Spleen (tissue), 11 donors: Measurements from ENCODE around the gene PDIA6. TPM values are rescaled to one million over a fixed set of nuclear protein-coding genes. Genes with fewer than 3 reads are reported as not detected.

Experiments used
- DNase-seq: peaks from one replicate; pipeline ENCODE4 v3.0.0-alpha.2; 2020
- H3K27ac ChIP-seq, 8 donors: fragments of 200-600 bp; sonication (generic) in 7 of 8; 1 replicate in 4 of 8; 2 replicates in 4 of 8; pipeline versions ENCODE4 v1.5.0 to v1.8.0; 2016 to 2021; ENCODE audit warnings: inconsistent platforms in 4 of 8, mild to moderate bottlenecking in 4 of 8, moderate library complexity in 1 of 8
- H3K27me3 ChIP-seq, 7 donors: fragments of 200-600 bp; sonication (generic) in 6 of 7; replicated peaks in 1 of 7; 1 replicate in 4 of 7; 2 replicates in 3 of 7; pipeline versions ENCODE4 v1.5.0 to v1.8.0; 2016 to 2021; ENCODE audit warnings: inconsistent platforms in 3 of 7, mild to moderate bottlenecking in 1 of 7
- H3K36me3 ChIP-seq, 6 donors: fragments of 200-600 bp; sonication (generic) in 5 of 6; 1 replicate in 4 of 6; 2 replicates in 2 of 6; pipeline versions ENCODE4 v1.5.0 to v1.8.0; 2016 to 2021; ENCODE audit warnings: inconsistent platforms in 2 of 6
- H3K4me1 ChIP-seq, 6 donors: fragments of 200-600 bp; sonication (generic) in 5 of 6; 1 replicate in 3 of 6; 2 replicates in 3 of 6; pipeline versions ENCODE4 v1.5.0 to v1.8.0; 2016 to 2021; ENCODE audit warnings: inconsistent platforms in 3 of 6
- H3K4me3 ChIP-seq, 8 donors: fragments of 200-600 bp; sonication (generic) in 7 of 8; 1 replicate in 4 of 8; 2 replicates in 4 of 8; pipeline versions ENCODE4 v1.5.0 to v1.8.0; 2016 to 2021; ENCODE audit warnings: inconsistent platforms in 4 of 8, mild to moderate bottlenecking in 4 of 8, moderate library complexity in 2 of 8
- H3K9me3 ChIP-seq, 8 donors: fragments of 200-600 bp; sonication (generic) in 7 of 8; 1 replicate in 4 of 8; 2 replicates in 4 of 8; pipeline versions ENCODE4 v1.5.0 to v1.8.0; 2016 to 2021; ENCODE audit warnings: inconsistent platforms in 4 of 8
- POLR2A ChIP-seq, 3 donors: fragments of 450-650 bp; IDR thresholded peaks; one replicate each; pipeline ENCODE4 v1.5.1; 2017; ENCODE audit warnings: antibody characterized with exemption in 3 of 3, mild to moderate bottlenecking in 1 of 3
- POLR2AphosphoS5 ChIP-seq, 3 donors: sonication (generic); formaldehyde crosslinking; IDR thresholded peaks; one replicate each; pipeline ENCODE4 v1.5.1; 2017; ENCODE audit warnings: antibody characterized with exemption in 3 of 3
- WGBS, 5 donors: extraction: QIAGEN DNeasy Blood & Tissue Kit in 3 of 5; methylation state at CpG; one replicate each; pipeline versions ENCODE4 v1.1.5 to v1.1.7; 2013 to 2018; 5-methylcytosine and 5-hydroxymethylcytosine counted together
- intact Hi-C: fragments of 100-400 bp; cut with DNase I; formaldehyde crosslinking; loops from one replicate; pipeline ENCODE4 v1.15.0; 2023; ENCODE audit warnings: low total_unique reads
- polyA plus RNA-seq, 3 donors: library from polyadenylated mRNA; stranded (reverse); fragments of 200-250 nt; gene quantifications; one replicate each; pipeline ENCODE4 v1.2.1, GENCODE V29; 2013
- total RNA-seq, 7 donors: library from RNA; depleted of rRNA in 3 of 7; stranded (reverse); fragments of >200 nt in 3 of 7; fragmentation: NEBNext Ultra II Directional in 4 of 7; extraction: Animal tissue kit (Norgen Biotek cat#: 25700) in 4 of 7; gene quantifications; one replicate each; pipeline versions ENCODE4 v1.1.0 to v1.2.1, GENCODE V29; 2016 to 2021
- TF ChIP-seq, protein P1 (sequence below), 11 experiments: fragments of 200-600 bp in 7 of 11; fragments of 450-650 bp in 4 of 11; sonication (generic) in 4 of 11; IDR thresholded peaks in 8 of 11; conservative IDR thresholded peaks in 3 of 11; 1 replicate in 7 of 11; 2 replicates in 4 of 11; pipeline versions ENCODE4 v1.4.0 to v1.8.0; 2016 to 2021; ENCODE audit warnings: antibody characterized with exemption in 11 of 11, inconsistent platforms in 4 of 11, mild to moderate bottlenecking in 1 of 11
- donor health status: healthy with polysubstance abuse.
- donor health status: DM: no; HTN: no; CAD: no; lungs with moderate emphysema.
- donor health status: DM: no; HTN: no; CAD: no.
- donor health status: Bipolar disorder and iron deficiency.
- donor health status: healthy.
- donor health status: DM: no; HTN: no; CAD: no.
- donor health status: DM: yes; HTN: yes; CAD: no.

Gene PDIA6
- total and polyA plus RNA-seq, 10 donors = 29.7 to 164 (median 115) TPM

DNA sequence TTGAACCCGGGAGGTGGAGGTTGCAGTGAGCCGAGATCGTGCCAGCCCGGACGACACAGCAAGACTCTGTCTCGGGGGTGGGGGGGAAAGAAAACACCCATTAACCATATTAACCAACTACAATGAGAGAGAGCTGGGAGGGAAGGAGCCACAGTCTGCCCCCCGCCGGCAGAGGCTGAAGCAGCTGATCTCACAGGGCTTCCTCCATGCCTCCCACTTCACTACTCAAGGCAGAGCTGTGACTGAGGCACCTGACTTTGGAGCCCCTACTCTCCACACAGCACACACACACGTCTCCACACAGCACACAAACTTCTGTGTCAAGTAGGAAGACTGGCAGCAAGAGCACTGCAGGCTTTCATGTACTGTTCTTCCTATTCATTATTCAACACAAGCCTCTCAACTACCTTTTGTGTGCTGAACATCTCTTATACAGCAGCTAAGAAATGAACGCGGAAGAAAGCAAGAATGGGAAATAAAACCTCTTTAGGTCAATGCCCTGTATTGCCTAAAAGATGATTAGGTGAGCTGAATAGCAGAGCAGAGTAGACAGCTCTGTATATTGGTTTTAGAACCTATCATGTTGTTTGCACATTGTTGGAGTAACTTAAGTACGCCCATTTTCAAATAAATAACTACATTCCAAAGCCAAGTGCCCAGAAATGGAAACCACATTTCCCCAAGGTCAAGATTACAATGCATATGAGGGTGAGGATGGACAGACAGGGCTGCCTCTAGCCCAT, 26.2 kb downstream of the PDIA6 start:
- Histone ChIP-seq H3K27ac (no peak overlapping the region), H3K9me3 (no peaks in the 10 kb centered on the region), H3K36me3 (peaks cover 5 to 100% (median 98%) of the 10 kb centered on the region in 6 donors), H3K27me3 (no peaks in the 10 kb centered on the region), H3K4me1 (peaks cover 0 to 14% (median 8%) of the 10 kb centered on the region in 6 donors), H3K4me3 (no peak overlapping the region)
- 91 to 97% (median 92%) methylated on average over 12 of the region's 12 CpGs for WGBS, 5 donors
- DNase-seq = no peak
- intact Hi-C loops = no loop called here
- TF ChIP-seq POLR2A (IDR thresholded peaks at IDR 0.05) (no peak), POLR2AphosphoS5 (IDR thresholded peaks at IDR 0.05) (no peak)
- TF ChIP-seq, protein P1, sequence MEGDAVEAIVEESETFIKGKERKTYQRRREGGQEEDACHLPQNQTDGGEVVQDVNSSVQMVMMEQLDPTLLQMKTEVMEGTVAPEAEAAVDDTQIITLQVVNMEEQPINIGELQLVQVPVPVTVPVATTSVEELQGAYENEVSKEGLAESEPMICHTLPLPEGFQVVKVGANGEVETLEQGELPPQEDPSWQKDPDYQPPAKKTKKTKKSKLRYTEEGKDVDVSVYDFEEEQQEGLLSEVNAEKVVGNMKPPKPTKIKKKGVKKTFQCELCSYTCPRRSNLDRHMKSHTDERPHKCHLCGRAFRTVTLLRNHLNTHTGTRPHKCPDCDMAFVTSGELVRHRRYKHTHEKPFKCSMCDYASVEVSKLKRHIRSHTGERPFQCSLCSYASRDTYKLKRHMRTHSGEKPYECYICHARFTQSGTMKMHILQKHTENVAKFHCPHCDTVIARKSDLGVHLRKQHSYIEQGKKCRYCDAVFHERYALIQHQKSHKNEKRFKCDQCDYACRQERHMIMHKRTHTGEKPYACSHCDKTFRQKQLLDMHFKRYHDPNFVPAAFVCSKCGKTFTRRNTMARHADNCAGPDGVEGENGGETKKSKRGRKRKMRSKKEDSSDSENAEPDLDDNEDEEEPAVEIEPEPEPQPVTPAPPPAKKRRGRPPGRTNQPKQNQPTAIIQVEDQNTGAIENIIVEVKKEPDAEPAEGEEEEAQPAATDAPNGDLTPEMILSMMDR (IDR thresholded peaks at IDR 0.05 in 8 of 11, conservative IDR thresholded peaks at IDR 0.05 in 3 of 11) = no peak

DNA sequence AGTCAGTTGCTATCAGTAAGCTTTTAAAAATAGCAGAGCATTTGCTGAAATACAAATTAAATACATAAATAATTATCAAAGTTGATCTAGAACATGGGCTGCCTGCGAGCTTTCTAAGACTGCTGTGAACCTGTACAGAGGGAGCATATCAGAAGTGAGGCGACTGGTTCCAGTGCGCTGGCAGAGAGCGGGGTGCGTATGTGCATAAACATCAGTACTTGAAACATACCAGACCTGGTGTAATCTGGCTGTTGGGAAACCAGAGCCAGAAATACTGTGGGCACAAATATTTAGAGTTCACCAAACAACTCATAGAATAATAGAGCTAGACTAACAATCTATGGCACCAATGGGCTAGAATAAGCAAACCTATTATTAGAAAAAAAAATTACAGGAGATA, 27.3 kb downstream of the PDIA6 start:
- intact Hi-C loops = no loop called here
- Histone ChIP-seq H3K36me3 (peaks cover 5 to 100% (median 99%) of the 10 kb centered on the region in 6 donors), H3K4me1 (peaks cover 0 to 4% (median 0%) of the 10 kb centered on the region in 6 donors), H3K27me3 (no peaks in the 10 kb centered on the region), H3K4me3 (no peak overlapping the region), H3K9me3 (no peaks in the 10 kb centered on the region), H3K27ac (no peak overlapping the region)
- TF ChIP-seq, protein P1 (IDR thresholded peaks at IDR 0.05 in 8 of 11, conservative IDR thresholded peaks at IDR 0.05 in 3 of 11) = no peak
- no peak for TF ChIP-seq POLR2A (IDR thresholded peaks at IDR 0.05)
- no peak for TF ChIP-seq POLR2AphosphoS5 (IDR thresholded peaks at IDR 0.05)
- WGBS, 5 donors = 94 to 99% (median 96%) methylated on average over 5 of the region's 5 CpGs
- DNase-seq = no peak

DNA sequence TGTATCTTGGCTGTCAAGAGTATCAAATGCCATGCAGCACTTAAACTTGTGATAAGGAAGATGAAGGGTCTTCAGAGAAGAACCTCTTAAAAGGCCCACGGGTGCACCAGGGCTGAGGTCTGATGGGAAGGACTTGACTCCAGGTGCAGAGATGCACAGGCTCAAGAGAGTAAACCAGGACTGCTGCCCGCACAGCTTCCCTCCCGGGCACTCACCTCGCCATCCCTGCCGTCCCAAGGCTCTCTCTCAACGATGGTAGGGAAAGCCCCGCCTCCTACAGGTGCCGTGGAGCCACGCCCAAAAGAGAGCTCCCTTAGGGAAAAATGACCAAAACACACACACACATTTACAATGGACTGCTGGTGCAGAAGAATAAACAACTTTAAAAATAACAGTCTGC, 27.9 kb downstream of the PDIA6 start:
- Histone ChIP-seq H3K27me3 (no peaks in the 10 kb centered on the region), H3K36me3 (peaks cover 5 to 100% (median 98%) of the 10 kb centered on the region in 6 donors), H3K4me1 (no peaks in the 10 kb centered on the region), H3K4me3 (no peak overlapping the region), H3K9me3 (no peaks in the 10 kb centered on the region), H3K27ac (no peak overlapping the region)
- intact Hi-C loops = no loop called here
- 84 to 94% (median 91%) methylated on average over 9 of the region's 9 CpGs for WGBS, 5 donors
- TF ChIP-seq, protein P1 (IDR thresholded peaks at IDR 0.05 in 8 of 11, conservative IDR thresholded peaks at IDR 0.05 in 3 of 11) = no peak
- TF ChIP-seq POLR2AphosphoS5 (IDR thresholded peaks at IDR 0.05) = no peak
- TF ChIP-seq POLR2A (IDR thresholded peaks at IDR 0.05) = no peak
- DNase-seq = no peak

DNA sequence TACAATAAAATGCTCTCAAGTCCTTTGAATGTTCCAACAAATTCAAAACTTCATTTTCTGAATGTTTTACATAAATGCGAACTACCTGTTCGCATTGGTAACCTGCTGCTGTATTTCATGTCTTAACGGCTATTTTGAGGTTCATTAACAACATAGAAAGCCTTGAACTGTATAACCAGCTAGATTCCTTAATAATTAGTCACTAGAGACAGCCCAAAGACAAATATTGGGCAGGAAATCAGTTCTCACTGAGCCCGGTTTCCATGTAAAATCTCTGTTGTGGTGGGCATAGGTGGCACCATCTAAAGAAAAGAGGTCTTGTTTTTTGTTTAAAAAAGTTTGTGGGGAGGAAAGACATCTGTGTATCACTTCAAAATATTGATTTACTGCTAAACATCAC, 29.2 kb downstream of the PDIA6 start:
- Histone ChIP-seq H3K36me3 (peaks cover 5 to 100% (median 92%) of the 10 kb centered on the region in 6 donors), H3K9me3 (no peaks in the 10 kb centered on the region), H3K4me1 (no peaks in the 10 kb centered on the region), H3K4me3 (no peak overlapping the region), H3K27ac (no peak overlapping the region), H3K27me3 (no peaks in the 10 kb centered on the region)
- no peak for DNase-seq
- intact Hi-C loops = no loop called here
- TF ChIP-seq POLR2AphosphoS5 (IDR thresholded peaks at IDR 0.05) = no peak
- TF ChIP-seq, protein P1 (IDR thresholded peaks at IDR 0.05 in 8 of 11, conservative IDR thresholded peaks at IDR 0.05 in 3 of 11) = no peak
- no peak for TF ChIP-seq POLR2A (IDR thresholded peaks at IDR 0.05)
- 85 to 92% (median 88%) methylated on average over 4 of the region's 4 CpGs for WGBS, 5 donors
